HepG2 (cell line): Measurements from ENCODE around the gene AUNIP. TPM values are rescaled to one million over a fixed set of nuclear protein-coding genes. Genes with fewer than 3 reads are reported as not detected.

Source experiments
- ATM ChIP-seq: fragments of 450-650 bp; IDR thresholded peaks from 2 replicates; pipeline ENCODE4 v1.7.1; 2017; ENCODE audit warnings: mild to moderate bottlenecking, borderline replicate concordance
- CREB3 ChIP-seq: sonication (generic); formaldehyde crosslinking; IDR thresholded peaks from 2 replicates; pipeline ENCODE4 v1.5.0; 2020; ENCODE audit warnings: missing genetic modification reagents
- DPF2 ChIP-seq: sonication (generic); formaldehyde crosslinking; IDR thresholded peaks from 2 replicates; pipeline ENCODE4 v1.4.0; 2020; ENCODE audit warnings: mild to moderate bottlenecking, low read depth, missing genetic modification reagents, borderline replicate concordance
- GATA4 ChIP-seq: sonication (generic); IDR thresholded peaks from 2 replicates; pipeline ENCODE4 v1.6.1; 2016; ENCODE audit warnings: antibody characterized with exemption, low read depth, borderline replicate concordance
- KAT8 ChIP-seq: IDR thresholded peaks from 2 replicates; pipeline ENCODE4 v1.6.1; 2016; ENCODE audit warnings: missing genetic modification reagents, missing compliant biosample characterization
- MAZ ChIP-seq, 2 experiments: sonication (generic) in 1 of 2; formaldehyde crosslinking in 1 of 2; IDR thresholded peaks; 2 replicates each; pipeline versions ENCODE4 v1.5.0 to v1.6.1; 2012 to 2020; ENCODE audit warnings: low read depth in 2 of 2, mild to moderate bottlenecking in 2 of 2, borderline replicate concordance in 1 of 2, improper control_type of control experiment in 1 of 2, low read length in 1 of 2, missing genetic modification reagents in 1 of 2, moderate library complexity in 1 of 2
- PHF5A ChIP-seq: IDR thresholded peaks from one replicate; pipeline ENCODE4 v1.6.1; 2018; ENCODE audit warnings: low read depth, missing genetic modification reagents; ENCODE audit not compliant: unreplicated experiment
- SP5 ChIP-seq: IDR thresholded peaks from 2 replicates; pipeline ENCODE4 v1.6.1; 2016; ENCODE audit warnings: low read depth, borderline replicate concordance
- TBX3 ChIP-seq: fragments of 450-650 bp; IDR thresholded peaks from 2 replicates; pipeline ENCODE4 v1.6.1; 2017; ENCODE audit warnings: antibody characterized with exemption, mild to moderate bottlenecking, inconsistent platforms, borderline replicate concordance
- TFDP1 ChIP-seq: IDR thresholded peaks from 2 replicates; pipeline ENCODE4 v1.6.1; 2016; ENCODE audit warnings: missing compliant biosample characterization, missing genetic modification reagents, borderline replicate concordance
- ZNF180 ChIP-seq: sonication (generic); formaldehyde crosslinking; IDR thresholded peaks from 2 replicates; pipeline ENCODE4 v1.4.0; 2020; ENCODE audit warnings: low read depth, missing genetic modification reagents, borderline replicate concordance
- ZNF607 ChIP-seq: sonication (generic); formaldehyde crosslinking; IDR thresholded peaks from 2 replicates; pipeline ENCODE4 v1.5.1; 2020; ENCODE audit warnings: missing genetic modification reagents, mild to moderate bottlenecking, borderline replicate concordance
- ZNF644 ChIP-seq: IDR thresholded peaks from 2 replicates; pipeline ENCODE4 v1.6.1; 2016; ENCODE audit warnings: low read depth
- ZNF7 ChIP-seq: IDR thresholded peaks from 2 replicates; pipeline ENCODE4 v1.6.1; 2016; ENCODE audit warnings: missing biosample characterization, missing genetic modification reagents
- ZNF704 ChIP-seq: sonication (generic); formaldehyde crosslinking; IDR thresholded peaks from 2 replicates; pipeline ENCODE4 v1.8.1; 2023; ENCODE audit warnings: mild to moderate bottlenecking, inconsistent platforms, moderate library complexity, missing genetic modification reagents, borderline replicate concordance
- ZNF83 ChIP-seq: sonication (generic); formaldehyde crosslinking; IDR thresholded peaks from 2 replicates; pipeline ENCODE4 v1.4.0; 2020; ENCODE audit warnings: missing genetic modification reagents, mild to moderate bottlenecking, borderline replicate concordance
- ZSCAN30 ChIP-seq: sonication (generic); formaldehyde crosslinking; IDR thresholded peaks from 2 replicates; pipeline ENCODE4 v1.5.0; 2020; ENCODE audit warnings: mild to moderate bottlenecking, missing genetic modification reagents
- polyA plus RNA-seq, 8 experiments: library from polyadenylated mRNA; depleted of rRNA in 3 of 8; stranded (reverse) in 7 of 8; unstranded in 1 of 8; fragments of >200 nt; fragmentation: Illumina TruSeq in 4 of 8; extraction: Trizol in 4 of 8; gene quantifications; 2 replicates each; pipeline versions ENCODE4 v1.2.1 to v1.2.3, GENCODE V29; 2011 to 2016; ENCODE audit warnings: low read depth in 4 of 8, missing spikeins in 1 of 8, mixed read lengths in 1 of 8; ENCODE audit not compliant: insufficient read depth in 1 of 8
- total RNA-seq, 5 experiments: library from RNA; depleted of rRNA; stranded (reverse); fragments of >200 nt; fragmentation: Illumina TruSeq; extraction: Trizol; gene quantifications; 2 replicates each; pipeline ENCODE4 v1.2.3, GENCODE V29; 2016; ENCODE audit warnings: low read depth in 1 of 5
- TF ChIP-seq, protein P1 (sequence below): sonication (generic); formaldehyde crosslinking; IDR thresholded peaks from 2 replicates; pipeline ENCODE4 v1.4.0; 2020; ENCODE audit warnings: missing genetic modification reagents
- TF ChIP-seq, protein P2 (sequence below): sonication (generic); formaldehyde crosslinking; IDR thresholded peaks from 2 replicates; pipeline ENCODE4 v1.5.1; 2020; ENCODE audit warnings: missing genetic modification reagents, mild to moderate bottlenecking, borderline replicate concordance
- TF ChIP-seq, protein P3 (sequence below): sonication (generic); formaldehyde crosslinking; IDR thresholded peaks from 2 replicates; pipeline ENCODE4 v1.4.0; 2020; ENCODE audit warnings: missing genetic modification reagents, borderline replicate concordance

Gene AUNIP
- total and polyA plus RNA-seq, 2 of the 13 experiments (the other 11 are each of a cell fraction or from before 2014, with no cell fraction given) = 3.8 to 12.3 TPM

GRCh38 chr1:25875154-25875855, 16.0 kb upstream of the AUNIP start, which contains the start of gene PAQR7 (continued):
- TF ChIP-seq, protein P1, sequence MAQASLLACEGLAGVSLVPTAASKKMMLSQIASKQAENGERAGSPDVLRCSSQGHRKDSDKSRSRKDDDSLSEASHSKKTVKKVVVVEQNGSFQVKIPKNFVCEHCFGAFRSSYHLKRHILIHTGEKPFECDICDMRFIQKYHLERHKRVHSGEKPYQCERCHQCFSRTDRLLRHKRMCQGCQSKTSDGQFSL = no peak
- TF ChIP-seq CREB3 (CRISPR knock-in tag) (peak; percentile 86), TBX3 (no peak), ATM (no peak), ZNF7 (0 out of 2 replicates have a peak, but pooled peaks have one; percentile 39), GATA4 (no peak), MAZ (IDR thresholded peaks at IDR 0.05; ENCODE audit: borderline replicate concordance, low read depth, low read length) (peak; percentile 28; the same call in 1 of the 2 replicates), MAZ (CRISPR knock-in tag; IDR thresholded peaks at IDR 0.05; ENCODE audit: low read depth) (peak; percentile 94), ZNF607 (peak; percentile 91), TFDP1 (peak; percentile 98), DPF2 (CRISPR knock-in tag) (no peak), ZNF83 (CRISPR knock-in tag) (no peak), ZNF644 (CRISPR knock-in tag) (no peak), KAT8 (peak; percentile 55; the same call in 1 of the 2 replicates), ZSCAN30 (CRISPR knock-in tag) (no peak), ZNF704 (CRISPR knock-in tag) (no peak), SP5 (peak; percentile 81), ZNF180 (no peak), PHF5A (CRISPR knock-in tag) (peak; percentile 39)
- TF ChIP-seq, protein P2, sequence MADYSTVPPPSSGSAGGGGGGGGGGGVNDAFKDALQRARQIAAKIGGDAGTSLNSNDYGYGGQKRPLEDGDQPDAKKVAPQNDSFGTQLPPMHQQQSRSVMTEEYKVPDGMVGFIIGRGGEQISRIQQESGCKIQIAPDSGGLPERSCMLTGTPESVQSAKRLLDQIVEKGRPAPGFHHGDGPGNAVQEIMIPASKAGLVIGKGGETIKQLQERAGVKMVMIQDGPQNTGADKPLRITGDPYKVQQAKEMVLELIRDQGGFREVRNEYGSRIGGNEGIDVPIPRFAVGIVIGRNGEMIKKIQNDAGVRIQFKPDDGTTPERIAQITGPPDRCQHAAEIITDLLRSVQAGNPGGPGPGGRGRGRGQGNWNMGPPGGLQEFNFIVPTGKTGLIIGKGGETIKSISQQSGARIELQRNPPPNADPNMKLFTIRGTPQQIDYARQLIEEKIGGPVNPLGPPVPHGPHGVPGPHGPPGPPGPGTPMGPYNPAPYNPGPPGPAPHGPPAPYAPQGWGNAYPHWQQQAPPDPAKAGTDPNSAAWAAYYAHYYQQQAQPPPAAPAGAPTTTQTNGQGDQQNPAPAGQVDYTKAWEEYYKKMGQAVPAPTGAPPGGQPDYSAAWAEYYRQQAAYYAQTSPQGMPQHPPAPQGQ = no peak
- TF ChIP-seq, protein P3, sequence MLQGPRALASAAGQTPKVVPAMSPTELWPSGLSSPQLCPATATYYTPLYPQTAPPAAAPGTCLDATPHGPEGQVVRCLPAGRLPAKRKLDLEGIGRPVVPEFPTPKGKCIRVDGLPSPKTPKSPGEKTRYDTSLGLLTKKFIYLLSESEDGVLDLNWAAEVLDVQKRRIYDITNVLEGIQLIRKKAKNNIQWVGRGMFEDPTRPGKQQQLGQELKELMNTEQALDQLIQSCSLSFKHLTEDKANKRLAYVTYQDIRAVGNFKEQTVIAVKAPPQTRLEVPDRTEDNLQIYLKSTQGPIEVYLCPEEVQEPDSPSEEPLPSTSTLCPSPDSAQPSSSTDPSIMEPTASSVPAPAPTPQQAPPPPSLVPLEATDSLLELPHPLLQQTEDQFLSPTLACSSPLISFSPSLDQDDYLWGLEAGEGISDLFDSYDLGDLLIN (CRISPR knock-in tag) = no peak
